Loucy (cell line): ENCODE measurements around the gene UNC79.

Experiments
- H2AFZ ChIP-seq: fragments of 200-600 bp; sonication (generic); 2 replicates; pipeline ENCODE4 v1.6.0; 2016; ENCODE audit warnings: antibody characterized with exemption, mild to moderate bottlenecking, low read length, moderate library complexity
- H3F3A ChIP-seq: fragments of 200-600 bp; 2 replicates; pipeline ENCODE4 v1.6.0; 2016; ENCODE audit warnings: antibody characterized with exemption, low read depth, mild to moderate bottlenecking
- H3K27me3 ChIP-seq: fragments of 200-600 bp; sonication (generic); 2 replicates; pipeline ENCODE4 v1.6.1; 2014; ENCODE audit warnings: low read length, mild to moderate bottlenecking; ENCODE audit not compliant: insufficient read depth, poor library complexity, severe bottlenecking
- H3K36me3 ChIP-seq: fragments of 200-600 bp; sonication (generic); 2 replicates; pipeline ENCODE4 v1.6.1; 2016; ENCODE audit warnings: low read length; ENCODE audit not compliant: insufficient read depth
- H3K4me1 ChIP-seq: fragments of 200-600 bp; sonication (generic); 2 replicates; pipeline ENCODE4 v1.5.1; 2014; ENCODE audit warnings: low read length, mild to moderate bottlenecking; ENCODE audit not compliant: insufficient read depth, poor library complexity, severe bottlenecking
- H3K4me2 ChIP-seq: fragments of 200-600 bp; sonication (generic); 2 replicates; pipeline ENCODE4 v1.6.0; 2014; ENCODE audit warnings: antibody characterized with exemption, low read length, low read depth, mild to moderate bottlenecking; ENCODE audit not compliant: poor library complexity, severe bottlenecking
- H3K4me3 ChIP-seq: fragments of 200-600 bp; sonication (generic); 2 replicates; pipeline ENCODE4 v1.5.1; 2014; ENCODE audit warnings: low read length, mild to moderate bottlenecking, mixed read lengths; ENCODE audit not compliant: poor library complexity, severe bottlenecking
- H3K79me2 ChIP-seq: fragments of 200-600 bp; sonication (generic); 2 replicates; pipeline ENCODE4 v1.6.1; 2014; ENCODE audit warnings: low read length; ENCODE audit not compliant: insufficient read depth
- H3K9ac ChIP-seq: fragments of 200-600 bp; sonication (generic); 2 replicates; pipeline ENCODE4 v1.6.0; 2014; ENCODE audit warnings: mild to moderate bottlenecking, low read depth, low read length, moderate library complexity; ENCODE audit not compliant: poor library complexity, severe bottlenecking
- H3K9me2 ChIP-seq: fragments of 200-600 bp; sonication (generic); replicated peaks from 2 replicates; pipeline ENCODE4 v1.6.1; 2016; ENCODE audit warnings: low read depth, low read length, mixed read lengths
- H3K9me3 ChIP-seq: fragments of 200-600 bp; sonication (generic); 2 replicates; pipeline ENCODE4 v1.6.1; 2014; ENCODE audit warnings: mild to moderate bottlenecking, antibody characterized with exemption, low read length, low read depth; ENCODE audit not compliant: insufficient read depth
- H4K20me1 ChIP-seq: fragments of 200-600 bp; sonication (generic); 2 replicates; pipeline ENCODE4 v1.6.0; 2014; ENCODE audit warnings: antibody characterized with exemption, low read length, mild to moderate bottlenecking; ENCODE audit not compliant: insufficient read depth, poor library complexity, severe bottlenecking
- CTCF ChIP-seq: fragments of 200-600 bp; sonication (generic); conservative IDR thresholded peaks from 2 replicates; pipeline ENCODE4 v1.5.1; 2014; ENCODE audit warnings: mild to moderate bottlenecking, antibody characterized with exemption, low read length
- EZH2phosphoT487 ChIP-seq: fragments of 200-600 bp; IDR thresholded peaks from 2 replicates; pipeline ENCODE4 v1.6.1; 2018; ENCODE audit warnings: antibody characterized with exemption, mild to moderate bottlenecking, moderate library complexity, borderline replicate concordance

Gene UNC79

GRCh38 chr14:93741556-93742230 lies 311.0 kb downstream of the UNC79 start:
- no peak for TF ChIP-seq EZH2phosphoT487
- no peak for TF ChIP-seq CTCF
- no peaks in the 10 kb centered on the region for H3K36me3 ChIP-seq
- H2AFZ ChIP-seq, result no peak overlapping the region
- no peaks in the 10 kb centered on the region for H3F3A ChIP-seq
- no peak overlapping the region for H3K4me2 ChIP-seq
- no peaks in the 10 kb centered on the region for H3K9me2 ChIP-seq
- no peaks in the 10 kb centered on the region for H3K9me3 ChIP-seq
- H3K4me3 ChIP-seq, result no peak overlapping the region
- no peaks in the 10 kb centered on the region for H3K79me2 ChIP-seq
- no peaks in the 10 kb centered on the region for H3K4me1 ChIP-seq
- no peaks in the 10 kb centered on the region for H4K20me1 ChIP-seq
- H3K9ac ChIP-seq, result no peak overlapping the region
- no peaks in the 10 kb centered on the region for H3K27me3 ChIP-seq

GRCh38 chr14:93742761-93743160 lies 312.0 kb downstream of the UNC79 start:
- Histone ChIP-seq H3K27me3 (no peaks in the 10 kb centered on the region), H2AFZ (no peak overlapping the region), H3K9me2 (no peaks in the 10 kb centered on the region), H3K79me2 (no peaks in the 10 kb centered on the region), H3K36me3 (no peaks in the 10 kb centered on the region), H3F3A (no peaks in the 10 kb centered on the region), H4K20me1 (no peaks in the 10 kb centered on the region), H3K9ac (no peak overlapping the region), H3K4me1 (no peaks in the 10 kb centered on the region), H3K4me3 (no peak overlapping the region), H3K9me3 (no peaks in the 10 kb centered on the region), H3K4me2 (no peak overlapping the region)
- TF ChIP-seq EZH2phosphoT487 (no peak), CTCF (no peak)

- Histone ChIP-seq H3K27me3 (no peaks in the 10 kb centered on the region), H3K79me2 (no peaks in the 10 kb centered on the region), H3K36me3 (no peaks in the 10 kb centered on the region), H3K9me3 (no peaks in the 10 kb centered on the region), H3K9ac (no peak overlapping the region), H2AFZ (no peak overlapping the region), H3K4me3 (no peak overlapping the region), H4K20me1 (no peaks in the 10 kb centered on the region), H3F3A (no peaks in the 10 kb centered on the region), H3K4me1 (no peaks in the 10 kb centered on the region), H3K4me2 (no peak overlapping the region), H3K9me2 (no peaks in the 10 kb centered on the region)
- TF ChIP-seq EZH2phosphoT487 (no peak), CTCF (no peak)
Measured at GRCh38 chr14:93743270-93744060, 312.7 kb downstream of the UNC79 start.
